T-helper 1 cell treated with Interleukin-12 subunit alpha and Interleukin-12 subunit beta and Interleukin-4 antibody, amounts not matched to agents 30 μg/mL and 1 μg/mL, for 36 hours (primary cell): ENCODE results near the gene TRIM34.
A peak's percentile ranks its signal among the peaks of the same experiment; 100 is the strongest.
"Not testable (repeated sequence)": the region's sequence is repeated elsewhere in the genome, so short reads cannot be mapped to it uniquely, and the experiment has no call there.

Experiments used
- H3K27ac Mint-ChIP-seq: one replicate; pipeline ENCODE4 v1.8.0; 2021; ENCODE audit warnings: mild to moderate bottlenecking, mixed read lengths
- H3K27me3 Mint-ChIP-seq: one replicate; pipeline ENCODE4 v1.8.0; 2021; ENCODE audit warnings: low read depth, mixed read lengths
- H3K36me3 Mint-ChIP-seq: one replicate; pipeline ENCODE4 v1.8.0; 2021; ENCODE audit warnings: low read depth, mixed read lengths
- H3K4me1 Mint-ChIP-seq: one replicate; pipeline ENCODE4 v1.8.0; 2021; ENCODE audit warnings: low read depth, mixed read lengths
- H3K4me3 Mint-ChIP-seq: one replicate; pipeline ENCODE4 v1.8.0; 2021; ENCODE audit warnings: mild to moderate bottlenecking, moderate library complexity, mixed read lengths
- H3K9me3 Mint-ChIP-seq: one replicate; pipeline ENCODE4 v1.8.0; 2021; ENCODE audit warnings: mixed read lengths

Gene TRIM34

DNA sequence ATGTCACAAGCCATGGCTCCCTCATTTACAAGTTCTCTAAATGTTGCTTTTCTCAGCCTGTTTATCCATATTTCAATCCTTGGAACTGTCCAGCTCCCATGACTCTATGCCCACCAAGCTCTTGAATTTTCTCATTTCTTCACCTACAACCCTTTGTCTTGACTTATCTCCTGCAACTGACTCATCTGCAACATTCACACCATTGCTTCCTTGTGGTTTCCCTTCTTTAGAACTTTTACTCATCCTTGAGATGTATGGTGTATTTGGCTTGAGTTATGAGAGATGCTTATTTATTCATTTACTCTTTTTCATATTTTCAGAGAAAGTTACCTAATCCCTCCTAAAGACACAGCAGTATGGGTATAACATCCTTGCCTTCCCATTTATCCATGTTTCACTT is 18.8 kb downstream of the TRIM34 start:
- Mint-ChIP-seq H3K27ac (no peak overlapping the region), H3K9me3 (no peaks in the 10 kb centered on the region), H3K36me3 (peaks cover 22% of the 10 kb centered on the region), H3K4me3 (no peak overlapping the region), H3K4me1 (peaks cover 5% of the 10 kb centered on the region), H3K27me3 (no peaks in the 10 kb centered on the region)

DNA sequence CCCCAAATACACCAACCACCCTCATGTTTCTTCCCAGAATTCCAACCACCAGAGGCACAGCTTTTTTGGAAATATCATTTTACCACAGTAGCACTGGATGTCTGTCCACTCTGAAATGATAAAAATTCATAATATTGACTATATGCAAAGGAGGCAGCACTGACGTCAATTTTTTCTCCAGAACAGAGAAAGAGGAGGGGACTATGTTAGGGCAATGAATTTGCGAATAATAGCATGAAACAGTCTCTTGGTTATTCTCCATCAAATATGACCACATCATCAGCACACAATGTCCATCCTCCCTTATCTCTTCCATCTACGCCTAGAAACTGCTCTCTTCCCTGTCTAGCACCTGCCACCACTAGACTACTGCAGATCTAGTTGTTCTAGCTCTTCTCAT is 21.3 kb downstream of the TRIM34 start:
- Mint-ChIP-seq H3K36me3 (peaks cover 20% of the 10 kb centered on the region), H3K27me3 (no peaks in the 10 kb centered on the region), H3K9me3 (no peaks in the 10 kb centered on the region), H3K4me1 (peaks cover 5% of the 10 kb centered on the region), H3K27ac (no peak overlapping the region), H3K4me3 (no peak overlapping the region)

DNA sequence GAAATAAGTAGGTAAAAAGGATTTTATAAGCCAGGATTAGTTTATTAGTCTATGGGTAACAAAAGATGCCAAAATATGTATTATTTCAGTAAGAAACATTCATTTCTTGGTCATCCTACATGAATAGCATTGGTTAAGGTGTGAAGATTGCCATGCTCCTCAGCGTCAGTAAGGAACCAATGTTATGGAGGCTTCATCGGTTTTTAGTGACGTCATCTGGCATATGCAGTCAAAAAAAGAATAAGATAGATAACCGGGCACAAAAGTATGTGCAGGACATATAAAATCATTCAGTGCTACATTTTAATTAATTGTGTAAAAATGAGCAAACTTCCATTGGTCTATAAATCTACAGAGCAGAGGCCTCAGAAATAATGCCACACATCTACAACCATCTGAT is 30.7 kb downstream of the TRIM34 start:
- Mint-ChIP-seq H3K9me3 (peaks cover 20% of the 10 kb centered on the region), H3K27me3 (no peaks in the 10 kb centered on the region), H3K4me1 (no peaks in the 10 kb centered on the region), H3K36me3 (peaks cover 7% of the 10 kb centered on the region), H3K27ac (no peak overlapping the region), H3K4me3 (no peak overlapping the region)

DNA sequence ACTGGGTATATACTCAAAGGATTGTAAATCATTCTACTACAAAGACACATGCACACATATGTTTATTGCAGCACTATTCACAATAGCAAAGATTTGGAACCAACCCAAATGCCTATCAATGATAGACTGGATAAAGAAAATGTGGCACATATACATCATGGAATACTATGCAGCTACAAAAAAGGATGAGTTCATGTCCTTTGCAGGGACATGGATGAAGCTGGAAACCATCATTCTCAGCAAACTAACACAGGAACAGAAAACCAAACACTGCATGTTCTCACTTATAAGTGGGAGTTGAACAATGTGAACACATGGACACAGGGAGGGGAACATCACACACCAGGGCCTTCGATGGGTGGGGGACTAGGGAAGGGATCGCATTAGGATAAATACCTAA is 32.2 kb downstream of the TRIM34 start:
- H3K4me3 Mint-ChIP-seq, H3K4me1 Mint-ChIP-seq, H3K36me3 Mint-ChIP-seq, H3K27ac Mint-ChIP-seq, H3K27me3 Mint-ChIP-seq: not testable (repeated sequence)
- H3K9me3 Mint-ChIP-seq: peaks cover 19% of the 10 kb centered on the region

DNA sequence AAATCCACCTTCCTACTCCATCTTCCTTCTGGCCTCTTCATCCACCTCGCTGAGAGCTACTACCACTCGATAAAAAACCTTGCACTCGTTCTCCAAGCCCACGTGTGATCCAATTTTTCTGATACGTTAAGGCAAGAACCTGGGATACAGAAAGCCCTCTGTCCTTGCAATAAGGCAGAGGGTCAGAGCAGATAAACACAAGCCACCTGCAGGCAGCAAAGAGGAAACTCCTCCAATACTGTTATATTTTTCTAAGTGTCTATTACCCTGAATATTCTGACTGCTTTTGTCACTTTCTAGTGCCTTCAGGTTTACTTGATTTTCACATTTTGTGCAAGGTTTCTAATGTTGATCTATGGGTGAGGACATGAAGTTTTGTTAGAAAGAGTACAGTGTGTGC is 33.5 kb downstream of the TRIM34 start:
- Mint-ChIP-seq H3K4me3 (no peak overlapping the region), H3K27ac (no peak overlapping the region), H3K27me3 (no peaks in the 10 kb centered on the region), H3K9me3 (peaks cover 13% of the 10 kb centered on the region), H3K36me3 (peaks cover 9% of the 10 kb centered on the region), H3K4me1 (no peaks in the 10 kb centered on the region)

- no peaks in the 10 kb centered on the region for H3K4me1 Mint-ChIP-seq
- H3K4me3 Mint-ChIP-seq: no peak overlapping the region
- H3K27ac Mint-ChIP-seq: no peak overlapping the region
- no peaks in the 10 kb centered on the region for H3K27me3 Mint-ChIP-seq
- peaks cover 2% of the 10 kb centered on the region for H3K9me3 Mint-ChIP-seq
- peaks cover 17% of the 10 kb centered on the region for H3K36me3 Mint-ChIP-seq
These were observed 38.7 kb downstream of the TRIM34 start for GRCh38 chr11:5663511-5663910.

DNA sequence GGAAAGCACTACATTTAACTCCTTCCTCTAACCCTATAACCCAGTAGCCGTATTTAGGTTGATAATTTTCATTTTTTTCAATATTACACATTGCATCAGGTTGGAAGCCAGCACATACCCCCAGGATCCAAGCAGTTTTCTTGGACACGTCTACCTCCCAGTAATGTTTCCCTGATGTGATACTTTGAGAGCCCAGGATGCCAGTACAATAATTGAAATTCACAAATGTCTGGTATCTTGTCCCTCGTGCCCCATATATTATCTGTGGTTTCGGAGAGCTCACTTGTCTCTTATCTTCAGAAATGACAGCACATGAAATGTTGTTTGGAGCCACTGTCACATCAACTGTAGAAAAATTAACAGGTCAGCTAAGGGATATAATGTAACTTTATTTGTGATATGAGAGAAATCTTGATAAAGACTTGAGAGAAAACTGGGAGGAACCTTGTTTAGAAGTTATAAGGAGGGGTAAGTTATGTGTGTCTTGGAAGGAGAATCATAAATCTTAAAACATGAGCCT is 40.3 kb downstream of the TRIM34 start:
- peaks cover 21% of the 10 kb centered on the region for H3K36me3 Mint-ChIP-seq
- no peak overlapping the region for H3K27ac Mint-ChIP-seq

DNA sequence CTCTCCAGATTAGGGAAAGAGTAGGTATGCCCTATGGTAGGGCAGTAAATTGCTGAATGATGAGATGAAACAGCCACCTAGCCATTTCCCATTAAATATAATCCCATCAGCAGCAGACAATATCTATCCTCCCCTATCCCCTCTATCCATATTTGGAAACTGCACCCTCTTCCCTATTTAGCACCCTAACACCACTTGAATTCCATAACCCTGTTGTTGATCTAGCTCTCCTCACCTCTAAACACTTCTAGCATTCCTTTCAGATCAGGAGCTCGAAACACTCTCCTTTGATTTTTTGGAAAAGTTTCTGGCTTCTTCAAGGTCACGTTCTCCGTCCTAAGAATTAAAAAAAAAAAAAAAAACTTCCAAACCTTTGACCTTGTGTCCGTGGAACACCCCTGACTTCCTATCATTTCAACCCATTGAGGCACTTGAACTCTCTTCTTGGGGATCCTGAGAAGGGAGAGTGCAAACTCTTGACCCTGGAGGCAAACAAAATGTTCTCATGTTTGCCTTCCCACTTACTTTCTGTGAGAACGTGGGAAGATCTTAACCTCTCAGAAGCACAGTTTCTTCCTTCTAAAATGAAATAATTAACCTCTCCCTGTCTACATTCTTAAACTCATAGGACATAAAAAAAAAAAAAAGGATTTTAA is 41.1 kb downstream of the TRIM34 start:
- no peak overlapping the region for H3K4me3 Mint-ChIP-seq
- H3K27ac Mint-ChIP-seq: no peak overlapping the region
- no peaks in the 10 kb centered on the region for H3K9me3 Mint-ChIP-seq
- H3K27me3 Mint-ChIP-seq: no peaks in the 10 kb centered on the region
- peaks cover 26% of the 10 kb centered on the region for H3K36me3 Mint-ChIP-seq
- H3K4me1 Mint-ChIP-seq: no peaks in the 10 kb centered on the region

More for the DNA sequence above, 40.3 kb downstream of the TRIM34 start:
- Mint-ChIP-seq H3K9me3 (no peaks in the 10 kb centered on the region), H3K4me1 (no peaks in the 10 kb centered on the region), H3K4me3 (no peak overlapping the region), H3K27me3 (no peaks in the 10 kb centered on the region)

DNA sequence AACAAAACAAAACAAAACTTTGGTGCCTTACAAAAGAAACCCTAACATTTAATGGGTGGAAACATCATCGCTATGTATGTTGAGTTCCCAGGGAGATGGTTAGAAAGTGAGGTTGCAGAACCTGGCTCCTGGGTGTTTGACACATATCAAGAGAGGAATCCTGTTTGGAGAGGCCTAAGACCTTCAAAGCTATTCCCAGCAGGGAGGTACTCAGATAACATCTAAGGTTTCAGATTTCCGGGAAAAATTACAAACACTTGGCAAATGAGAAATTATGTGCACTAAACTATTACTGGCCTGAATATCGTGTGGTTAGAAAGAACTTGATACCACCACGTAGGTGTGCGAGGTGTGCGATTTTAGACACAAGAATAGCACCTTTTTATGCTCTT is 41.6 kb downstream of the TRIM34 start:
- Mint-ChIP-seq H3K4me1 (no peaks in the 10 kb centered on the region), H3K36me3 (peaks cover 26% of the 10 kb centered on the region), H3K27ac (no peak overlapping the region), H3K4me3 (no peak overlapping the region), H3K27me3 (no peaks in the 10 kb centered on the region), H3K9me3 (no peaks in the 10 kb centered on the region)

GRCh38 chr11:5671831-5672230 is 47.0 kb downstream of the TRIM34 start:
- Mint-ChIP-seq H3K27ac (no peak overlapping the region), H3K9me3 (peaks cover 4% of the 10 kb centered on the region), H3K4me3 (no peak overlapping the region), H3K4me1 (peaks cover 5% of the 10 kb centered on the region), H3K27me3 (no peaks in the 10 kb centered on the region), H3K36me3 (peaks cover 30% of the 10 kb centered on the region)

DNA sequence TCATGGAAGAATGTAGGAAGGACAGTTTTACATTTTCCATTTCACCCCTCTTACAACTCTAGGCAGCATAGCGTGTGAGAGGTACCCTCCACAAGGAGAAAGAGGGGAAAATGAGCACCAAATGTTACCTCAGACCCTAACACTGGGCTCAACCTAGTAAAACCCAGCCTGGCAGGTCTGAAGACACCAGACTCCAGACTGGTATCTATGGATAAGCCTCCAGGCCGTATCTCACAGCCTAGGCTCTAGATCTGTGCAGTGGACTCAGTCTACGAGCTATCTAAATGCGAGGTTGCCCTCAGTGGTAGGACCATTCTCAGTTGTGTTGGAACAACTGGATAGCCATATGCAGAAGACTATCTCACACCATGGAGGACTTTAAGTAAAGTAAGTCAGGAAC is 49.6 kb downstream of the TRIM34 start:
- H3K27ac Mint-ChIP-seq: no peak overlapping the region
- no peak overlapping the region for H3K4me3 Mint-ChIP-seq
- peaks cover 14% of the 10 kb centered on the region for H3K4me1 Mint-ChIP-seq
- peaks cover 44% of the 10 kb centered on the region for H3K36me3 Mint-ChIP-seq
- peaks cover 4% of the 10 kb centered on the region for H3K9me3 Mint-ChIP-seq
- H3K27me3 Mint-ChIP-seq: no peaks in the 10 kb centered on the region

GRCh38 chr11:5679811-5680210 is 55.0 kb downstream of the TRIM34 start:
- Mint-ChIP-seq H3K27me3 (no peaks in the 10 kb centered on the region), H3K4me3 (no peak overlapping the region), H3K27ac (no peak overlapping the region), H3K36me3 (peaks cover 46% of the 10 kb centered on the region), H3K4me1 (peaks cover 26% of the 10 kb centered on the region), H3K9me3 (peaks cover under 1% of the 10 kb centered on the region)

GRCh38 chr11:5682890-5683441 is 58.2 kb downstream of the TRIM34 start:
- not testable (repeated sequence) for H3K27ac Mint-ChIP-seq, H3K27me3 Mint-ChIP-seq, H3K9me3 Mint-ChIP-seq
- Mint-ChIP-seq H3K4me3 (peak overlapping the region; percentile 98), H3K4me1 (peaks cover 39% of the 10 kb centered on the region), H3K36me3 (peaks cover 28% of the 10 kb centered on the region)

- H3K27me3 Mint-ChIP-seq, H3K9me3 Mint-ChIP-seq: not testable (repeated sequence)
- Mint-ChIP-seq H3K4me1 (peaks cover 43% of the 10 kb centered on the region), H3K27ac (peak overlapping the region; percentile 98), H3K36me3 (peaks cover 23% of the 10 kb centered on the region), H3K4me3 (peak overlapping the region; percentile 98)
These were observed 58.8 kb downstream of the TRIM34 start for GRCh38 chr11:5683620-5684019.

- no peaks in the 10 kb centered on the region for H3K9me3 Mint-ChIP-seq
- no peaks in the 10 kb centered on the region for H3K27me3 Mint-ChIP-seq
- H3K27ac Mint-ChIP-seq: peak overlapping the region; percentile 98
- H3K4me1 Mint-ChIP-seq: peaks cover 37% of the 10 kb centered on the region
- peaks cover 18% of the 10 kb centered on the region for H3K36me3 Mint-ChIP-seq
- H3K4me3 Mint-ChIP-seq: peak overlapping the region; percentile 98
These were observed 59.3 kb downstream of the TRIM34 start for GRCh38 chr11:5684036-5684645.
